ENCODE results near the gene ZNF777.
"Not testable (repeated sequence)": the region's sequence is repeated elsewhere in the genome, so short reads cannot be mapped to it uniquely, and the experiment has no call there.

The ZNF777 gene

GRCh38 chr7:149460493-149461277 lies at the start of gene ZNF777:
Gene ZNF777 (minus strand): TSS chr7:149461062. CDS start chr7:149456022, 5,040 bp downstream.
- DNase-seq, result peak; percentile 71

- no peak for DNase-seq
These were observed 49.4 kb upstream of the ZNF777 start for GRCh38 chr7:149510248-149510647.

GRCh38 chr7:149509774-149510173 lies 48.9 kb upstream of the ZNF777 start:
- DNase-seq, result no peak

- no peak for DNase-seq
These were observed 44.7 kb upstream of the ZNF777 start for GRCh38 chr7:149505551-149505950.

- DNase-seq, result no peak
These were observed 40.8 kb upstream of the ZNF777 start for GRCh38 chr7:149501651-149502050.

GRCh38 chr7:149500910-149501309 lies 40.0 kb upstream of the ZNF777 start:
- no peak for DNase-seq

- no peak for DNase-seq
These were observed 39.3 kb upstream of the ZNF777 start for GRCh38 chr7:149500201-149500600.

GRCh38 chr7:149498811-149499210 lies 37.9 kb upstream of the ZNF777 start:
- no peak for DNase-seq

GRCh38 chr7:149497467-149498261 lies 36.8 kb upstream of the ZNF777 start, which contains the start of gene ZNF746:
Gene ZNF746 (minus strand): TSS chr7:149497809. CDS start chr7:149497536, 273 bp downstream.
- peak; percentile 74 for DNase-seq

GRCh38 chr7:149496642-149497391 lies 36.0 kb upstream of the ZNF777 start:
- DNase-seq, result no peak

- peak; percentile 16 for DNase-seq
These were observed 35.2 kb upstream of the ZNF777 start for GRCh38 chr7:149495785-149496641.

GRCh38 chr7:149494738-149495368 lies 34.0 kb upstream of the ZNF777 start:
- DNase-seq, result no peak

GRCh38 chr7:149493975-149494374 lies 33.1 kb upstream of the ZNF777 start:
- DNase-seq, result not testable (repeated sequence)

GRCh38 chr7:149493366-149493765 lies 32.5 kb upstream of the ZNF777 start:
- DNase-seq, result no peak

- DNase-seq, result no peak
These were observed 29.4 kb upstream of the ZNF777 start for GRCh38 chr7:149490083-149490760.

- DNase-seq, result no peak
These were observed 28.6 kb upstream of the ZNF777 start for GRCh38 chr7:149489391-149490024.

GRCh38 chr7:149479568-149479967 lies 18.7 kb upstream of the ZNF777 start:
- DNase-seq, result no peak

GRCh38 chr7:149478754-149479153 lies 17.9 kb upstream of the ZNF777 start:
- no peak for DNase-seq

- no peak for DNase-seq
These were observed 16.9 kb upstream of the ZNF777 start for GRCh38 chr7:149477494-149478443.

Data from NCI-H1092 (cell line).